ENCODE measurements around the gene WIPF3.
A peak's percentile ranks its signal among the peaks of the same experiment; 100 is the strongest.

WIPF3 gene

GRCh38 chr7:29852457-29852856 is 46.1 kb downstream of the WIPF3 start:
- no peak for DNase-seq

DNA sequence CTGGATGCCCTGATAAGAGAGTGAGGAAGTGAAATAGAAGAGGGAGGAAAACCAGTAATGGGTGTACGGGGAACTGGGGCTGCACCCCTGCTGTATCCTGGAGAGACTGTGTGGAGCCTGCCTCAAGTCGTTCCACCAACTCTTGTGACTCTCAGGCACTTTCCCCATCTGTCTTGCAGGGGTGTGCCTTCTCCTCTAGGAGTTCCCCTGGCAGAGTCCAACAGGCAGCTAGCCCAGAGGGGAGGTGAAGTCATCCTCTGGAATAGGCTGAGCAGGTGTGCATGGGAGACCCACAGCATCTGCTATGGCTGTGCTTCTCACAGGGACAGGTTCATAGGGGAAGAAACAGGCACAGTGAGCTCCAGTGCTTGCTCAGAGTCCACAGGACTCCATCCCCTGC is 46.8 kb downstream of the WIPF3 start:
- DNase-seq, result no peak

GRCh38 chr7:29853789-29854188 is 47.5 kb downstream of the WIPF3 start:
- DNase-seq, result no peak

- no peak for DNase-seq
Measured at GRCh38 chr7:29854257-29854938, 48.1 kb downstream of the WIPF3 start.

- DNase-seq, result no peak
Measured at GRCh38 chr7:29857654-29858053, 51.3 kb downstream of the WIPF3 start.

GRCh38 chr7:29858191-29858951 is 52.1 kb downstream of the WIPF3 start:
- no peak for DNase-seq

DNA sequence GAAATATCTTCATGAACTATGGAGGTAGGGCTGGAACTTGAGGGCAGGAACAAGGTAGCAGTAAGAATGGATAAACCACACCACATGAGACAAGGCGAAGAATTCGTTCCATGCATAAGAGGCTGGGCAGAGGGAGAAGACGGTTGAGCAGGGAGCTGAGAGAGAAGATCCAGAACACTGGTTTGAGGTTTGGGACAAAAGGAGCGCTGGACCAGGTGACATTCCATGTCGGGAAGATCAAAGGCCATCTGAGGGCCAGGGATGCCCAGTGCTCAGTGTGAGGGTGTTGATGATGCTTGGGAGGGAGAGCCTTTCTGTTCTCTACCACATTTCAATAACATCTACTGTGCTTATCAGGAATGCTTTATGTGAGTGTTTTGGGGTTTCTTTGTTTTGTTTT is 52.8 kb downstream of the WIPF3 start:
- no peak for DNase-seq

- no peak for DNase-seq
Measured at GRCh38 chr7:29859524-29860185, 53.3 kb downstream of the WIPF3 start.

GRCh38 chr7:29860186-29860585 is 53.9 kb downstream of the WIPF3 start:
- DNase-seq, result no peak

GRCh38 chr7:29861884-29862283 is 55.6 kb downstream of the WIPF3 start:
- DNase-seq, result no peak

DNA sequence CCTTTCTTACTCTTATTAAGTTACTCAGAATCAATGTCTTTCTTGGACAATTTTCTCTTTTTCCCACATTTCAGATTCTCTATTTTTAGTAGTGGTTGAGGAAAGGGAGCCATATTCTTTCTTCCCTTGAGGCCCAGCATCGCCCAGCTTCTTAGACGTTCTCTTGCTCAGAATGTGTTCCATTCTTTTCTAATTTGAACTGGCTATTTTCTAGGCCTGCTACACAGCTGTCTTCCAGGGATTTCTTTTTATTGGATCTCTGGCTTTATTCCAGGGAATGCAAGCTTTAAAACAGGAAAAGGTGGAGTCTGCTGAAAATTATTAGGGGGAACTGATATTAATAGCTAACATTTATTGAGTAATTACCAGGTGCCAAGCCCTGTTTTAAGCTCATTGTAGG is 58.3 kb downstream of the WIPF3 start:
- no peak for DNase-seq

DNA sequence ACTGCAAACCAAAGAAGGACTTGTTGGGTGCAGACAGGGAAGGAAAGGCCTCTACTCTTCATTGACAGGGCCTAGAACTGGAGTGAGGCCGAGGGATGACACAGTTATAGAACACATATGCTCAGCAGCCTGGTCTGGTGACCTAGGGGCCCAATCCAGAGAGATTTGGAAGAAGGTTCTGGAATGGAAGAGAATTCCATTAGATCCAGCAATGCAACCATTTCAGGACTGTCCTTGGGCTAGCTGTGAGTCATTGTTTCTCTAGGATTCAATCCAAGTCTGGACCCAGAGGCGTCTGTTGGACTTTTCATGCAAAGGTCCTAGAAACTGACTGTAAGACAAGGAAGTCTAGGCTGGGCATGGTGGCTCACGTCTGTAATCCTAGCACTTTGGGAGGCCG is 59.2 kb downstream of the WIPF3 start:
- no peak for DNase-seq

GRCh38 chr7:29866490-29866930 is 60.2 kb downstream of the WIPF3 start:
- DNase-seq, result no peak

DNA sequence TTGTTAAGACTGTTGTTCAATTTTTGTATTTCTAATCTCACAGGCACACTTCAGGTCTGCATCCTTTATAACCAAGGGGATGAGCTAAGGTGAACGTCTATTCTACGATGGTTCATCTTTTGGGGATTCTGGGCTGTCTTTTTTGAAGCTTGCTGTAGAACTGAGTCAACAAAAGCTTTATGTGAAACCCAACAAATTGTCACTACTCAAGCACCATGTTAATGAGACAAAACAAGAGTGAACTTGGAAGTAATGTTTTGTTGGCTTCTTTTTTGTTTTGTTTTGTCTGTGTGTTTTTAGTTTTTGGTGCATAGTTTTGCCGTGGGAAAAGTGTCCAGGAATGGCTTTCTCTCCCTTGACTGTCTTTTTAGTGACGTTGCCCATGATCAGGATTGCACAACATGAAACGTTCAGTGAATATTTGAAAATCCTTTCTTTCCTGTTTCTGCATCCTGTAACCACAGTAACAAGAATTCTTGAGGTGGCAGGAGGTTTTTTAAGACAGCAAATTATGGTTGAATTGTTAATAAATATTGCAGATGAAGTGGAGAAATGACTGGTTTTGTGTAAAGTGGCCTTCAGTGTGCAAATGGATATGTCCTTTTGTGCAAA is 65.6 kb downstream of the WIPF3 start:
- DNase-seq, result no peak

DNA sequence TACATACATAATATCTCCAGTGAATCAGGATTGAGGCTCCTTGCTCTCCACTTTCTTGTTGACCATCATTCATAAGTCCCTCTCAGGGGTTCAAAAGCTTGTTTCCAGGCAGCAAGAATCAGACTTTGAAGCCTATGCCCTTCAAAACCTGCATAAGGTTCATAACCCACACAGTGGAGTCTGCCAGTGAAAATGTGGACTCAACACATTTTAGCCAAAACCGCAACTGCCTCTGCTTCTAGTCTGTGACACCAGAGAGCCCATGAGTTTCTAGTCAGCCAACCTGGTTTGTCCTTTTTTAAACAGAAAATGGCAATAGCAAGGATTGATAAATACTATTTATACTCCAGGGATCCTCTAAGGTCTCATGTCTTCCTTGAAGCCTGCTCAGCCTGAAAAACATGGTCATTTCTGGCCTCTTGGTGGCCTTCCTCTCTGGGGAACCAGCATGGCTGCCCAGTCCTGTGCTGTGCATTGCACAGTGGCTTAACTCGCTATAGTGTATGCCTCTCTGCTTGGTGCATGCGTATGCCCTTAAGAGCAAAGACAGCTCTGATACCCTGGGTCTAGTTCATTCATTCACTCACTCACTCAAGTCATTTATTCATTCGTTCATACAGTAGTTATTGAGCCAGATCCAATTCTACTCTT is 67.5 kb downstream of the WIPF3 start:
- no peak for DNase-seq

DNA sequence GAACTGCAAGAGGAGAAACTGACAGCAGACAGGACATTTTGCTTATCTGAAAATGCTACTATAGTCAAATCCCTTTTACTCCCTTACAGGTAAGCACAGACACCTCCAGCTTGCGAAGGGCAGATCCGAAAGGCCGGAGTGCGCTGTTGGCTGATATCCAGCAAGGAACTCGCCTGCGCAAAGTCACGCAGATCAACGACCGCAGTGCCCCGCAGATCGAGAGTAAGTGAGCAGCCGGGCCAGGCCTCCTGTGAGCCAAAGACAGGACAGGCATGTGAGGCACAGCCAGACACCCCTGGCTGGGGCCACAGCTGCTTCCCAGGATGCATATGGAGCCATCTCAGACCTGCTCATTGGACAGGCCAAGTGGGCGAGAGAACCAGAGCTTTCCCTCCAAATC is 69.4 kb downstream of the WIPF3 start:
- no peak for DNase-seq

DNA sequence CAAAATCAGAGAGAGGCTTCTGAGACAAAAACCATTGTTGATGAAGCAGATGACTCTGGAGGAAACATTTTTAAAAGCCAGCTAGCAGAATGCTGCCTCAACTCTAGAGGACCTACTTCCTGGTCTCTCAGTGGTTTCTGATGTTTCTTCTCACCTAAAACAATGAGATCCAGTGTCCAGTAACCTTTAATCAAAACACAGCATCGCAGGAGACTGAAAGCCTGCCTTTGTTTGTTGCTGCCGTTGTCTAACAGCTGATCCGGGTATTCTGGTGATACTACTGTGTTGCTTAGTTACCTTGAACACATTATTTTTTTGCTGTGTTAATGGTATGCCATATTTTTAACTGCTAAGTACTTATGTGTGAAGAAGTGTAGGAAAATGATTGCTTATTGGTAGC is 70.9 kb downstream of the WIPF3 start:
- no peak for DNase-seq

- DNase-seq, result peak; percentile 35
Measured at GRCh38 chr7:29878081-29878688, 71.9 kb downstream of the WIPF3 start.

GRCh38 chr7:29879609-29880008 is 73.3 kb downstream of the WIPF3 start:
- no peak for DNase-seq

DNA sequence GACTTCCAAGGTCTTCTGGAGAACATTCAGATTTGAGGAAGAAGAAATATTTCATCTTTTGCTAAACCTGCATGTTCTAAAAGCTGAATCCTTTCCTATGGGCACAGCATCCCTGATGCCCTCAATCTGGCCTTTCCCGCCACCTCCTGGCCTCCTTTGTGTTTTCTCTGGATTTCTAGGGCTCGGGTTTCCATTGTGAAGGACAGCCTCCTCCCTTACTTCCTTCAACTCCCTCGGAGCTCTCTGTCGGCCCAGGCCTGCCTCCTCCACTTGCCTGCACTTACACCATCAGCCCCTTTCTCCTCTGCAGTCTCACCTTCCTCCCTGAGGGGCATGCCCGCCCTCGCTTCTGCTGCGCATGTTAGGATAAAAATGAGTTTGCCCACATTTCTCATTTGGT is 75.4 kb downstream of the WIPF3 start:
- no peak for DNase-seq

DNA sequence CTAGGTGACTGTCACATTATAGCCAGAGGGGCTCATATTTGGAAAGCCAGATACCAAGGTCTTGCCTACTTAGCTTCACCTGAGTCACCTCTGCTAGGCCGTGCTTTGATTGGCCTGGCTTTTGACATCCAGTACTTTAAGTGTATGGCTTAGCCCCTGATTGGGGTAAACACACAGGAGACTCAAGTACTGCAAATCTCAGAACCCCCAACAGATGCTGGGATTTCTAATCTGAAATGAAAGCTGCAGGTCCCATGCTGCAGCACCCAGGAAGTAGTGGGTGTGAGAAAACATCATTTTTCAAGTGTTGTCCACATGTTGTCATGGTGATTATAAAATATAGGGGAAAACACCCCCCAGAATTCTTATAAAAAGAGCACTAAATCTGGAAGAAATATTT is 76.2 kb downstream of the WIPF3 start:
- no peak for DNase-seq
